RKO (cell line): Measurements from ENCODE around the gene TBC1D16.

ENCODE experiments used
- DNase-seq: peaks from one replicate; pipeline ENCODE4 v3.0.0-alpha.2; 2016; ENCODE audit warnings: low spot score

TBC1D16 gene

GRCh38 chr17:79937391-79938335, 98.0 kb downstream of the TBC1D16 start:
- DNase-seq, result no peak

- DNase-seq, result no peak
Measured at GRCh38 chr17:79936641-79937381, 98.9 kb downstream of the TBC1D16 start.

GRCh38 chr17:79936050-79936449, 99.6 kb downstream of the TBC1D16 start:
- no peak for DNase-seq

GRCh38 chr17:79935197-79935885, 100.3 kb downstream of the TBC1D16 start:
- no peak for DNase-seq

- DNase-seq, result no peak
Measured at GRCh38 chr17:79934653-79934970, 101.1 kb downstream of the TBC1D16 start.

- DNase-seq, result no peak
Measured at GRCh38 chr17:79933863-79934652, 101.6 kb downstream of the TBC1D16 start.

GRCh38 chr17:79932451-79933306, 103.0 kb downstream of the TBC1D16 start:
- DNase-seq, result no peak

- no peak for DNase-seq
Measured at GRCh38 chr17:79931817-79932309, 103.8 kb downstream of the TBC1D16 start.

- no peak for DNase-seq
Measured at GRCh38 chr17:79930877-79931816, 104.5 kb downstream of the TBC1D16 start.

- DNase-seq, result no peak
Measured at GRCh38 chr17:79930062-79930876, 105.4 kb downstream of the TBC1D16 start.

GRCh38 chr17:79929257-79930061, 106.2 kb downstream of the TBC1D16 start:
- no peak for DNase-seq

GRCh38 chr17:79928502-79929256, 107.0 kb downstream of the TBC1D16 start:
- no peak for DNase-seq

- no peak for DNase-seq
Measured at GRCh38 chr17:79927688-79928501, 107.8 kb downstream of the TBC1D16 start.

- no peak for DNase-seq
Measured at GRCh38 chr17:79927136-79927661, 108.5 kb downstream of the TBC1D16 start.

- DNase-seq, result no peak
Measured at GRCh38 chr17:79926605-79927135, 109.0 kb downstream of the TBC1D16 start.
